Kidney capillary endothelial cell (primary cell): ENCODE results near the gene RFX5.

Experiments used
- DNase-seq: peaks from one replicate; pipeline ENCODE4 v3.0.0-alpha.2; 2018; ENCODE audit warnings: low spot score

Gene RFX5

DNA sequence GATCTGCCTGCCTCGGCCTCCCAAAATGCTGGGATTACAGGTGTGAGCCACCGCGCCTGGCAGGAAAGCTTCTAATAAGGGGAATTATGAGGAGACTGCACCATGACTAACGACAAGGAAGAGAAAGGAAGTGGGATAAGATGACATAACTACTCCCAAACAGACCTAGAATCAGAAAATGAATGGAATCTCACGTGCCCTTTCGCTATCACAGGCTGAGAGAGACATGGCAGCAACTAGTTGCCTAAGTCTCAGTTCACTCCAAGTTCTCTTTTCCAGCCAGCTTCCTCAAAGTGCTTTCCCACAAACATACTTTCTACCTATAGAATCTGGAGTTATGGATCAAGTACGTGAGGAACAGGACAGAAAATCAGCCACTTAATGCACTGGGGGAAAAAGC lies 21.8 kb downstream of the RFX5 start:
- DNase-seq: no peak

DNA sequence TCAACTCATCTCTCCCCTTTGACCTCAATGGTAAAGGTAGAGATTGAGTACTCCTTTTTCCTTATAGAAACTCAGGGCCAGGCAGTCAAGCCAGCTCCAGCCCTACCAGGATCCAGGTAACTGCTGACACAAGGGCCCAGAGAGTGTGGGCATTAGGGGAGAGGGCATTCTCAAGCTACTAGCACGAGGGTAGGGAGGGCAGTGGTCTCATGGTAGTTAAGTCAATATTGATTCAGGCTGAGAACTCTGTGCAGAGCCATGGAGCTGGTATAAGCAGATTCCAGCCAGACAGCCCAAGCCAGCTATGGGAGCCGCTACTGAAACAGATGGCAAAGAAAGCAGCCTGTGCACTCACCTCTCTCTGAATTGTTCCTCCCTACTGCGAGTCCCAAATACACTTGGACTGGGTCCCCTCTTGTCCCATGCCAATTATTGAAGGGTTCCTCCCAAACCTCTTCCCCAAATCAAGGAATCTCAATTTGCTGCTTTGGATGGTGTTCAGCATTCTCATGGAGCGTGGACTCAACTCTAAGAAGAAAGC lies 22.6 kb downstream of the RFX5 start:
- DNase-seq: no peak

DNA sequence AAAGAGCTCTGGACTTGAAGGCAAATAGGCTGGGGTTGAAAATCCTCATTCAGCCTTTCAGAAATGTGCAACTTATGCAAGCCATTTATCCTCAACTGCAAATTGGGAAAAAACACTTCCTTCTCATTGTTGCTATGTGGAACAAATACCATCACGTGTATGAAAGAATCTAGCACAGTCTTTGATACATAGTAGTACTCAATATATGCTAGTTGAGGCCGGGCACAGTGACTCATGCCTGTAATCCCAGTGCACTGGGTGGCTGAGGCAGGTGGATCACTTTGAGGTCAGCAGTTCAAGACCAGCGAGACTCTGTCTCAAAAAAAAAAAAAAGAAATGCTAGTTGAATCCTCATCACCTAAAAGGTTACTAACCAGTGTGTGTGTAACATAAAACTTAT lies 28.1 kb downstream of the RFX5 start:
- DNase-seq: no peak

DNA sequence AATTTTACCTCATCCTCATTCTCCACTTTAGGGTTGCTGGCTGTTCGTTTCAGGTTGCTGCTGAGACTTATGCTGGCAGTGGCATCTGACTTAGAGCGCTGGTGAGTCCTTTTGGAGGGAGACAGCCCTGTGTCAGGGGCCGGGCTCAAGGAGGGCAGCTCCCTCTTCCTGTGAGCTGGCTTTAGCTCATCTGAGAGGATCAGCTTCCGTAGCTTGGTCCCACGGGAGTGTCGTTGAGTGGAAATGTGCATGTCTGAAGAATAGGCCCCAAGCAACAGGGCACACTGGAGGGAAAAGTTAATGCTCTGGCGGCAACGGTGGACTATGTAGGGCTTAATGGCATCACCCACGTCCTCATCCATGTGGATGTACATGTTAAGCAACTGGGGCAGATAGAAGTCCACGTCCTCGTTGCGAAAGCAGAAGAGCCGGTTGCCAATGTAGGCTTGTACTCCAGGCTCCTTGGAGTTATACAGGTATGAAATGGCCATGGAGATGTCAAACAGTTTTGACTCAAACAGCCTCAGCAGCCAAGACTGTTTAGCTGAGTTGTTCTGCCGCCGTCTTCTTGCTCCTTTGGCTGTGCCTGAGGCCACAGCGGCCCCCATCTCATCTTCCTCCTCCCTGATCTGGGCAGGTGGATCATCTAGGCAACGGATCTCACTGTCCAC lies 31.4 kb downstream of the RFX5 start:
- DNase-seq: no peak

DNA sequence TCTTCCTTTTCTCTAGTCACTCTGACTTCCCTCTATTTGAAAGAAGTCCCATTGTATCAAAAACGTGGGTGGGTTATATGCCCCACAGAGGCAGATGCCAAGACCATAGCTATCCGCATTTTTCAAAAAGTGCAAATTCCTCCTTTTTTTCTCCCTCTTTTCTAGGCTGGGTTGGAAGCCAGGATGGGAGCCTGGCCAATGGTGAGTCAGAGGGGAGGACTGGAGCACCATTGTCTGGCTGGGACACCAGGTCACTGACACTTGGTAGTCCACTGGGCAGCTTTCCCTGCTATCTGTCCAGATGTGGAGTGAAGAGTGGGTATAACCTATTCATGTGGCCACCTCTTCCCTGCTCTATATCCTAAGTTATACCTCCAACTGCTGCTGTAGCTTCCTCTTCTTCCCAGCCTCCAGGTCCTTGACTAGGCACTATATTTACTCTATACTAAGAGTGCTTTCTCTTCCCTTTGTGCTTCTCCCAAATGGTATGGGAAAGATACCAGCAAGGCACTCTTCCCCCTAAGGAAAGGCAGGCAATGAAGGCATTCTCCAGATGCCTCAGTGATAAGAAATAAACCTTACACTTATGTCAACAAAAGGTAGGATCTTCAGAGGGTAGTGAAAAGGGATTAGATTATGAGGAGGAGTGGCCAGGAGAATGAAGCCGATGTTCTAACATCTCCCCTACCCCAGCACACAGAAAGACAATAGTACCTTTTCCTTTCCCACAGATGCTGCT lies 32.7 kb downstream of the RFX5 start:
- DNase-seq: peak; percentile 33

DNA sequence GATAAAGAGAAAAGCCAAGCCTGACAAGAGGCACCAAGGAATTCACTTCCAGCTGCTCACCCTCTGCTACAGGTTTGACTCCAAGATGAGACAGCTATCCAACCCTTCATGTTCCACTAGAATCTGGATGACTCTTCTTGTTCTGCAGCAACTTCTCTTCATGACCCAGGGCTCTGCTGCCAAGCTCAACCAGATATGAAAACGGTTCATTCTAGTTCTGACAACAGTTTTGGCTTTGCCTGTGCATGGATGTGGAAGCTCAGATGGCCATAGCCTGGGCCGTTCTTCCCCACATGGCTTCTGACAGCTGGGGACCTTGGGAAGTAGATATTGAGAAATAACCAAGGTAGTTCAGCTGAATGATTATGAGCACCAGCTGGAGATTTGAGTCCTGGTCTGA lies 33.6 kb downstream of the RFX5 start:
- no peak for DNase-seq

DNA sequence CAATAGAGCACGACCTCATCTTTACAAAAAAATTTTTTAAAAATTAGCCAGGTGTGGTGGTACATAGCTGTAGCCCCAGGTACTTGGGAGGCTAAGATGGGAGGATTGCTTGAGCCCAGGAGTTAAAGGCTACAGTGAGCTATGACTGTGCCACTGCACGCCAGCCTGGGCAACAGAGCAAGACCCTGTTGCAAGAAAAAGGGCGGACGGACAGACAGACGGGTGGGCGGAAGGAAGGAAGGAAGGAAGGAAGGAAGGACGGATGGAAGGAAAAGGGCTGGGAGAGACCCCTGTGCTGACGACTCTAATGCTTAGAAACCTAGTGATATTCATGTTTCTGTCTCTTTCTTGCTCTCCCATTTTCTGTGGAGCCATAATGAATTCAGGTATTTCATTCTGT lies 34.2 kb downstream of the RFX5 start:
- no peak for DNase-seq

DNA sequence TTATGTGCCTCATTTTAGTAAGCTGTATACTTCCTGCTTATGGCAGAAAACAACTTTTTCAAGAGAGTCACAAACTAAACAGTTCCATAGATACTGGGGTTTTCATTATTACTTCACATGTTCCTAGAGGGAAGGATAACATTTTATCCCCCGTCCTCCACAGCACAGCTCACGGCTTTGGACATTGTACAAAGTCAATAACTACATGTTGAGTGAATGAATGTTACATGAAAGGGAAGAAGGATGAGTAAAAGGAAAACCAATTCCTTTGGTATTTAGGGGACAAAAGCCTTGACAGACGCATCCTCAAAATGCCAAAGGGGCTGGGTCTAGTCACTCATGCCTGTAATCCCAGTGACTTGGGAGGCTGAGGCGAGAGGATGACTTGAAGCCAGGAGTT lies 34.6 kb downstream of the RFX5 start:
- DNase-seq: no peak

DNA sequence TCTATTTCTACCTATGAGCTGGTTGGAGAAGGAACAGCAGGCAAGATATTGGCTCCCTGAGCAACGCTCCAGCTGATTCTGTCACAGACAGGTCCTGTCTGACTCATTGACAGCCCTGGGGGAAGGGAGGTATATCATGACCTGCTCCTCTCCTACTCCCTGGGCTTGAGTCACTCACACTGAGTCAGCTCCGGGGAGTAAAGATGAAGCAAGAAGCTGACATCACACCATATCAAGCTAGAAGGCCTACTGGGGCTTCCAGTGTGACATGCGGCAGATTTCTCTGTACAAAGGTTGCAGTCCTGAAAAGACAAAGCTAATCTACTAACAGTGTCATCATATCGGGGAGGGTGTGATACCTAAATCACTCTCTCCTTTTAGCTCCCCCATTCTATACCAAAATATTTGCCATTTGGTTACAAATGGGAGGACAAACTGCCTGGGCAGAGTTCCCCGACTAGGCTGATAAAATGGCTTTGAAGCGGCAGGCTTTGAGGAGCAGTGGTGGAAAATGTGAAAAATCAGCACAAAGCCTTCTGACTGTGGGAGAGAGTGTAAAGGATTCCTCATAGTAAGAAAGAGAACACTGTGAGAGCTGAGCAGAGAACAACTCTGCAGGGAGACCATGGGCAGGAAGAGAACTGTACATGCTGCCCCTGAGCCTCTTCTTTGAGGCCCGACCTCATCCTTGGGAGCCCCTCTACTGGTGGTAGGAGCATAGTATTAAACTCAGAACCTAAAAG lies 35.3 kb downstream of the RFX5 start:
- DNase-seq: peak; percentile 97

DNA sequence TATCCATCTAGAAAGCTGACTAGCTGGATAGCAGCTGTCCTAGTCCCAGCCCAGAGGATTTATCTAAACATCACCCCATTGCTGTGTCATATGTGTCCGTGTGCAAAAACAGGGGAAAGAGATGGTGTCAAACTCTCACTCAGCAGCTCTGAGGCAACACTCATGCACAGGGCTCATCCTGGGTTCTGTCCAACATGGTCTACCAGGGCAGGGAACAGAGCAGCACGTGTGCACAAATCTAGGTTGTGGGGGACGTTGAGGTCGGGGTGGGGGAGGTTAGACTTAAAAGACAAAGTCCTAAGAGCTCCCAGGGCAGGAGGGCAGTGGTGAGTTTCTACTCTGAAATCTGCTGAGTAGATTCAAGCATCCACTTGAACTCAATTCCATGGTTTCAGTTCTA lies 36.0 kb downstream of the RFX5 start:
- no peak for DNase-seq

DNA sequence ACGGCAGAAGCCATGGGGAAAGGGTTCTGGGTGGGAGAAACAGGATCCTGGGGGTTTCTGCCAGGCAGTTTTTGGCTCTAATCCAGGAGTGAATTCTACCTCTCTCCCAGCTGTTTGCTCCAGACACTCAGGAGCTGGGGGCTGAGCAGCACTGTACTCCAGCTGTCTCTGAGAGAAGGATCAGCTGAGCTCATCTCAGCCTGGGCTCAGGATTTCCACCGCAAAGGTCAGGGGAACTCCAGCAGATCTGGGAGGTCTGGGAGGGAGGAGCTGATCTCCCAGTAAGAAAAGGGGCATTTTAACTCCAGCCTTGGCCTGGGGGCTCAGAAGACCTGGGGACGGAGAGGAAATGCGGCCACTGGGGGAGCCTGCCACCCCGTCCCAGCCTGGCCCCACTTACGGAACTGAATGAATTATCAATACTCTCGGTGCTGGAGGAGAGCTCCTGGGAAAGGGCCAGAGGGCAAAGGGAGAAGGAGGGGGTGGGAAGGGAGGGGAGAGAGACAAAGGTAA lies 37.2 kb downstream of the RFX5 start:
- DNase-seq: no peak

DNA sequence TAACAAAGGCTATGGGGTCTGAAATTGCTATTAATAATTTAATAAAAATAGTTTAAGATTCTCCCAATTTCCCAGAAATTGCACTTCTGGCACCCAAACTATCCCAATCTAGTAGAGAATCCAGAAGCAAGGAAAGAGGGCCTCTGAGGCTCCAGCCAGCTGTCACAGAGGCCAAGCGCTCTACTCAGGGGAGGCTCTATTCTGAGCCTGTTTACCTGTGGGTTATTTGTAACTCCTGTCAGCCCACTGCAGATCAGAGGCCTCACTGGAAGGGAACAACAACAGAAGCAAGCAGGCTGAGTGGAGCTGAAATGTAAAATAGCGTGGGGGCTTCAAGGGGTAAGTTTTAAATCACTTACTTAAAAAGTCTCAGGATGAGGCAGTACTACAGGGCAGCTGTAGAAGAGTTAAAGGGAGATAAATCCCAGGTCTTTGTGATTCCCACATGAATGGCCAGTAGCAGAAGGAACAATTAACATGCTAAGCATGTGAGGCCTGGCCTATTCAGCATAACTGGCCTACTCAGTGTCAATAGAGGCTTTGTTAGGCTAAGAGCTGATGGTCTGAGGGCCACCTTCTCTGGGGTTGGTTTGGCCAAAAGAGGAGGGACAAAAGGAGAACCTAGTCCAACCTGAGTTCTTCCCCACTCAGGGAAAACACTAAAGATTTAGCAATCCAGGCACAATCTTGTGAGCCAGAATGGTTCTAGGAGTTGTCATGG lies 52.1 kb downstream of the RFX5 start:
- DNase-seq: no peak

DNA sequence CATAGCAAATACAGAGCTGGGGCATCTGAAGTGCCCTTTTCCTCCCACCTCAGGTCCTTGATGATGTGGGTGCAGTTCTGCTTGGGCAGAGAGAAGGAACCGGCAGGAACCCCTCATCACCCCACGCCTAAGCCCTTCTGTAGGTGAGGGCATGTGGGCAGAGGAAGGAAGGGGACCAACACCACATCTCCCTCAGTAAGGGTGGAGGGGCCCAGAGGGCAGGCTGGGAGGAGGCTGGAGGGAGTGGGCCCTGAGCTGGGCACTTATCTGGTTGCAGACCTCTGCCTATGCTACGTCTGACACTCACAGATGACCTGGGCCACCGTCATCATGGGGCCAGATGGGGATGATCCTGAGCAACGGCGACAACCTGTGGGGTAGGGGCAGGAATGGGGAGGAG lies 54.0 kb downstream of the RFX5 start:
- DNase-seq: no peak

DNA sequence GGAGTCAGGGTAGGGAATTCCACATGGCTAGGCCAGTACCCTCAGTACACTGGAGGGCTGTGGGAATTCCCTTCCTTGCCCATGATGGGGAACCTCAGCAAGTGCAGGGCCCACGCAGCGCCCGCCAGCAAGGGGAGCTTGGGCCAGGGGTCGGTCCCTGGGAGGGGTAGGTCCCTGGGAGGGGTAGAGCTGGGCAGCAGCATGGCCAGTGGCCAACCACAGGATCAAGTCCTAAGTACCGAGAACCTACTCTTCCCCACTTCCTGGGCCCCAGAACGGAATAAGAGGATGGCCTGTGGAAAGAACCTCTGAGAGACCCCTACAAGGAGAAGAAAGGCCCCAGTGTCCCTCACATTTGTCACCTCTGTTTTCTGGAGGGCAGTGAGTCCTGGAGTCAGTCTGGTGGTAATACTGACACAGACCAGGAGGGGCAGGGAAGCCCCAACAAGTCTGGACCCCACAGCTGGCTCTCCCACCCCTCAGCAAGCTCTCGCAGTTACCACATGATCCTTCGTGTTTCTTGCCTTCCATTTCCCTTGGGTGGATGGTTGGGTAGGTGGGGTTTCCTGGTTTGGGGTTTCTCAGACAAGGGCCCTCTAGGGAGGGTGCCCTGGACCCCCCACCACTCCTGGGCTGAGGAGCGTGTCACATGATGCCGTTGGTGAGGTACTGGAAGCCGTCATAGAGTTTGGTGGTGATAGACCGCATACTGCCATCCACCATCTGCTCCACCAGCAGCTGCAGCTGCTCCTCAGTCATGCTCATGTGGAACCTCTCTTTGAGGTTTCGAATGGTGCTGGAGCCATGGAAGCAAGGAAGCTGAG lies 54.6 kb downstream of the RFX5 start:
- DNase-seq: no peak

DNA sequence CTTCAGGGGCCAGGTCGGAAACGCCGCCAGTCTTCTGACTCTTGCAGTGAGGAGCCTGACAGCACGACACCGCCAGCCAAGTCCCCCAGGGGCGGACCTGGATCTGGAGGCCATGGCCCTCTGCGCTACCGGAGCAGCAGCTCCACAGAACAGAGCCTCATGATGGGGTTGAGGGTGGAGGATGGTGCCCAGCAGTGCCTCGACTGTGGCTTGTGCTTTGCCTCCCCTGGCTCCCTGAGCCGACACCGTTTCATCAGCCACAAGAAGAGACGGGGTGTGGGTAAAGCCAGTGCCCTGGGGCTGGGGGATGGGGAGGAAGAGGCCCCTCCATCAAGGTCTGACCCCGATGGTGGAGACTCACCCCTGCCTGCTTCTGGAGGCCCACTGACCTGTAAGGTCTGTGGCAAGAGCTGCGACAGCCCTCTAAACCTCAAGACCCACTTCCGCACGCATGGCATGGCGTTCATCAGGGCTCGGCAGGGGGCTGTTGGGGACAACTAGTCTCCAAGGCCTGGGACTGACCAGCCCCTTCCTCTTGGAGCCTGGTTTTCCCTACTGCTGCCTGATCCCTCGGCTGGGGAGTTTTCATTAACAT lies 56.2 kb downstream of the RFX5 start:
- no peak for DNase-seq
